AG20443 (cell line): Measurements from ENCODE around the gene FRMPD2.
A peak's percentile ranks its signal among the peaks of the same experiment; 100 is the strongest.
"Not testable (repeated sequence)": the region's sequence is repeated elsewhere in the genome, so short reads cannot be mapped to it uniquely, and the experiment has no call there.

Source experiments
- DNase-seq: peaks from one replicate; pipeline ENCODE4 v3.0.0; 2012; ENCODE audit warnings: low spot score, mixed read lengths

Gene FRMPD2

DNA sequence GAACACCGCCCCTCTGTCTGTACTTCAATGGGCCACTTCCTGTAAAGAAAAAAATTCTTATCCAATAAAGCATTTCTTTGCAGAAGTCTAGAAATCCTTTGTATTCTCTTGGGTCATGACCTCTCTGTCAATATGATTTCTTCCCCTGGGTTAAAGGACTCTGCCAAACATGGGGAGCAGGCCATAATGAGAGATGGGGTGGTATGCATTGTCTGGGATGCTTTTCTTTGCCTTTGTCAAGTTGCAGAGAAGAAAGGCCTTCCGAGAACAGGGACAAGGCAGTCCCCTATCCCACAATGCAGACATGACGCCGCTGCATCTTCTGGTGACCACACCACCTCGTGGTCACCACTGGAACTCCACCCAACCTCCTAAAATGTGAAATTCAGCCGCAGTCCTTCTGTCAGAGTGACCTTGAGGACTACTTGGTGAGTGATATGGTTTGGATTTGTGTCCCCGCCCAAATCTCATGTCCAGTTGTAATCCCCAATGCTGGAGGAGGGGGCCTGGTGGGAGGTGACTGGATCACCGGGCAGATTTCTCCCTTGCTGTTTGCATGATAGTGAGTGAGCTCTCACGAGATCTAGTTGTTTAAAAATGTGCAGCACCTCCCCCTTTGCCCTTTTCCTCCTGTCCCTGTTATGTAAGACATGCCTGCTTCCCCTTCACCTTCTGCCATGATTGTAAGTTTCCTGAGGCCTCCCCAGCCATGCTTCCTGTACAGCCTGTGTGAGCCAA lies 15.2 kb upstream of the FRMPD2 start:
- DNase-seq = peak; percentile 75

DNA sequence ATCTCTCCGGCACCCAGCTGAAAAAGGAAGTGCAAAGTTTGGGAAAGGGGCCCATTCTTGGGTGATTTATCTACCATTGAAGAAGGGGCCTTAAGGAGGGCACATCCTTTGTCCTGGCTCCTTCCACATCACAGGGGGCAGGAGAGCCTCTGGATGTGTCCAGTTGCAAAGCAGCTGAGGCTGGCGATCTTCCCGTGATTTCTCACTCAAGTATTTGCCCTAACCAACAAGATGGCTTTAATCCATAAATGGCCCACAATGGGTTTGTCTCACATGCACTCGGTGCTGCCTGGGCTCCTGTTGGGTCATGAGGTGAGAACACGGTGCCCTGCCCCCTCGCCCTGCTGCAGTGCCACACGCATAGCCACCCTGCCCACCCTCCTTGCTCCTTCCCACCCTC lies 14.2 kb upstream of the FRMPD2 start:
- DNase-seq = no peak

DNA sequence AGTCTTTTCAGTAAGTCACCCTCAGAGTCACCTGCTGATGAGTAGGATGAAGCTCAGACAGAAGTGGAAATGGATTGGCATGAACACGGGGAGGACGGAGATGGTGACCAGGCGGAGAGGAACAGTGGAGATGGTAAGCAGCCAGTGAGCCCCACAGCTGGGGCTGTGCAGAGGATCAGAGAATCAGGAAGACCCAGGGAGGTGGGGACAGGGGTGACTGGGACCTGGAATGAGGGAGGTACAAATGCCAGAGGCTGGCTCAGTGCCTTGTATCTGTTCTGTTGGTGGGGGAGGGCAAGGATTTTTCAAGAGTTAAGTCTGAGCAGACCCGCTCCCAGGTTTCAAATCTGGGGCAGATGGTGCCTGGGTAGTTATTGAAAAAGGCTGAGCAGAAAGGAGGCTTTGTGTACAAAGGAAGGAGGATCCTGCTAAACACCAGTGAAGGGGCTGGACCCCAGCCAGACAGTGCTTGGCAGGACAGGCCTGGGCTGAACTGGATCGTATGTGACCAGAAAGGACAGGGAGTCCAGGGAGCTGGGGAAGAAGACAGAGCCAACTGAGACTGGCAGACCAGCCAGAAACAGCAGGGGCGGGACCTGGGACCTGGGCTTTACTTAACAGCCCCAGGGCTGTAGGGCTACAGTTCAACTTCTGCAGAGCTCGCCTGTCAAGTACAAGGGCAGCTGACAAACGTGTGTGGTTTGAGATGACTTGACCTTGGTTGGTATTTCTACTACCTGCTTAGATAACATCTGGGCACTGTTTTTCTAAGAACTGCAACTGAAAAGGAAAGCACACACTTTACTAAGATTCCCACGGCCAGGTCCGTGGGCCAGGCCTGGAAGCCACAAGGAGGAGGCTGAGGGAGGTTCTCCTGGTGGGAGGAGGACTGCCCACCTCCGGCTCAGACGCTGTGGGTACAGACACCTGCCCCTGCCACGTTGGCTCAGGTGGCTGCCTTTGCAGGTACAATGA lies 13.2 kb upstream of the FRMPD2 start:
- no peak for DNase-seq

DNA sequence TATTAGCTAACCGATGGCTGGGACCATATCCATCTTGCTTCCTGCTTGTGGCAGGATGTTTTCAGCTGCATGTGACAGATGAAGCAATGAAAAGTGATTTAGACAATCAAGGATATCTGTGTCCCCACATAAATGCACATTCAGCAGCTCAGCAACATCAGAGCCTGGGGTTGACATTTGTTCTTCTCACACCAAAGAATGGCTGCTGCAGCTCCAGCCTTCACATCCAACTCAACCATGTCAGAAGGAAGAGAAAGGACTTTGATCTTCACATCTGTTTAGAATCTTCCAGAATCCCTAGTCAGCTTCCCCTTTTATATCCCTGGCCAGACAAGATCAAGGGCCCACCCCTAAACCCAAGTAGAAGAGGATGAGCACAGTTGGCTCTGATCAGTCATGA lies 11.9 kb upstream of the FRMPD2 start:
- DNase-seq = no peak

DNA sequence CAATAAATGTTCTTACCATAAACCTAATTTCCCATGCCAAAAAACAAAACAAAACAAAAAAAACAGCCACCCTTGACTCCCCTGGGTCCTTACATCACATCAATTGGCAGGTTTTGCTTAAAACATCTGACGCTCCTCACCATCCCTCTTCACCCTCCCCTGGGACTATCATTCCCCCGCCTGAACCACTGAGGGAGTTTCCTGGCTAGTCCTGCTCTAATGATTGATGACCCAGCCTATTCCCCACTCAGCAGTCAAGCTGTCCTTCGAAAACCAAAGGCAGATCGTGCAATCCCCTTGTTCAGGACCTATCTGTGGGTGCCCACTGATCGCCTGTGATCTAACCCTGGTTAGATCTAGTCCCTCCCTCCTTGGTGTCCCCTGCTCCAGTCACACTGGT lies 11.2 kb upstream of the FRMPD2 start:
- DNase-seq = no peak

DNA sequence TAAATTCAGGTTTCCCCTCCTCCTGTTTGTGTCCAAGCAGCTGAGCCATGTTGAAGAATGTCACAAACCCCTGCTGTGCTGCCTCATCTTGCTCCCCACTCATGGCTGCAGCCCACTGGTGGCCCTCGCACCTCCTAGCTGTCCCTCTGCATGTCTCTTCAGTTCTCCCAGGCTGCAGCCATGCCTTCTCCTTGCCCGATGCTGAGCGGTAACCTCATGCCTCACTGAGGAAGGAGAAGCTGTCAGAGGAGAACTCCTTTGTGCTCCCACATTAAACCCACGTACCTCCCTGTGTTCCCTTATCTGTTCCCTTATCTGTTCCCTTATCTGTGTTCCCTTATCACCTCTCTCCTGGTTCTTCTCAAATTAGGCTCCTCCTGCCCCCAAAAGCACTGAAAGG lies 10.3 kb upstream of the FRMPD2 start:
- DNase-seq = no peak

DNA sequence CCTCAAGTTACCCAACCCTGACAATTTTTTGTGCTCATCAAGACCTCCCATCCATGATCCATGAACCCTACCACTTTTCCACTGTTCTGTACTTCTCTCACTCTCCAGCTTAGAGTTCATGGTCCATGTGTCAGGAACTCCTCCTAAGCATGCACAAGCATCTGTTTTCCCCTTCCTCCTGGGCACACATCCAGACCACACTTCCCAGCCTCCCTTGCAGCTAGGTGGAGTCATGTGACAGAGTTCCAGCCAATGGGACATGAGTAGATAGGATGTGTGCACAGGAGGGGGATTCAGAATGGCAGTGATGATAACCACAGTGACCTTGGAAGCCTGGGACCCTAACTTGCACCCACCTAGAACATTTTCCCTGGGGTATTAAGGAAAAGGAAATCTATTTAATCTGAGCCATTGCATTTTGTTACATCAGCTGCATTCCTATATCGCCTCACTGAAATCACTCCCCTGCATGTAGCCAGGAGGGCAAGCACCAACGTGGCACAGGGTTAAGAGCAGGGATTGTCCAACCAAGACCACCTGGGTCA lies 9.6 kb upstream of the FRMPD2 start:
- no peak for DNase-seq

DNA sequence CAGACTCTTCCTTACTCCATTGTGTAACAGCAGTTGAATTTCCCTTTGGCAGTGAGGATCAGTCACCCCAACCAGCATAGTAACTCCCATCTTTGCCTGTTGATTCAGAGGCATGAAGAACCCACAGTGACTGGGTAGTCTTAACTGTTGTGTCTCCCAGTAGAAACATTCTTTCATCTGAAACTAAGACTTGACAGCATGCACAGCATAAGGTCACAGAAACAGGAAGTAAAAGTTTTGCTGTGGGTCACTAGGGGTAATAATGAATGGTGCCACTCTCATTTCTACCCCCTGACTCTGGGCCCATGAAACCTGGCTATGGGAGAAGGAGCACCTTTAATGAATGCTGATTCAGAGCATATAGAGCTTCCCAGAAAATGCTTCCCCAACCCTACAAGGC lies 8.3 kb upstream of the FRMPD2 start:
- no peak for DNase-seq

DNA sequence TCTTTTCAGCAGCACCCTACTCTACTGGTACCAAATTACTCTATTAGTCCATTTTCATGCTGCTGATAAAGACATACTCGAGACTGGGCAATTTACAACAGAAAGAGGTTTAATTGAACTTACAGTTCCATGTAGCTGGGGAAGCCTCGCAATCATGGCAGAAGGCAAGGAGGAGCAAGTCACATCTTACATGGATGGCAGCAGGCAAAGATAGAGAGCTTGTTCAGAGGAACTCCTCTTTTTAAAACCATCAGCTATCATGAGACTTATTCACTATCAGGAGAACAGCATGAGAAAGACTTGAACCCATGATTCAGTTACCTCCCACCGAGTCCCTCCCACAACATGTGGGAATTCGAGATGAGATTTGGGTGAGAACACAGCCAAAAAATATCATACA lies 7.2 kb upstream of the FRMPD2 start:
- not testable (repeated sequence) for DNase-seq

DNA sequence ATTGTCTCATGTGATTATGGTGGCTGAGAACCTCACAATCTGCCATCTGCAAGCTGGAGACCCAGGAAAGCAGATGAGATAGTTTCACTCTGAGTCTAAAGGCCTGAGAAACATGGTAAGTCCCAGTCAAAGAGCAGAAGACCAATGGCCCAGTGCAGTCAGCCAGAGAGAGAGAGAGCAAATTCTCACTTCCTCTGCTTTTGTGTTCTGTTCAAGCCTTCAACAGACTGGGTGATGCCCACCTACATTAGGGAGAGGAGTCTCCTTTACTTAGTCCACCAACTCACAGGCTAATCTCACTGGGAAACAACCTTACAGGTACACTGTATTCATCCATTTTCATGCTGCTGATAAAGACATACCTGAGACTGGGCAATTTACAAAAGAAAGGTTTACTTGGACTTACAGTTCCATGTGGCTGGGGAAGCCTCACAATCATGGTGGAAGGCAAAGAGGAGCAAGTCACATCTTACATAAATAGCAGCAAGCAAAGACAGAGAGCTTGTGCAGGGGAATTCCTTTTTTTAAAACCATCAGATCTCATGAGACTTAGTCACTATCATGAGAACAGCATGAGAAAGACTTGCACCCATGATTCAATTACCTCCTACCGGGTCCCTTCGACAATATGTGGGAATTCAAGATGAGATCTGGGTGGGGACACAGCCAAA lies 4.7 kb upstream of the FRMPD2 start:
- DNase-seq = no peak

DNA sequence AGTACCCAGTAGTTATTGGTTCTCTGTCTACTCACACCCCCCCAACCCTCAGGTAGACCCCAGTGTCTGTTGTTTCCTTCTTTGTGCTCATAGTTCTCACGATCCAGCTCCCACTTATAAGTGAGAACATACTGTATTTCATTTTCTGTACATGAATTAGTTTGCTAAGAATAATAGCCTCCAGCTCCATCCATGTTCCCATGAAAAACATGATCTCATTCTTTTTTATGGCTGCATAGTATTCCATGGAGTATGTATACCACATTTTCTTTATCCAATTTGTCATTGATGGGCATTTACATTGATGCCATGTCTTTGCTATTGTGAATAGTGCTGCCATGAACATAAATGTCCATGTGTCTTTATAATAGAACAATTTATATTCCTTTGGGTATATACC lies 2.6 kb upstream of the FRMPD2 start:
- no peak for DNase-seq

DNA sequence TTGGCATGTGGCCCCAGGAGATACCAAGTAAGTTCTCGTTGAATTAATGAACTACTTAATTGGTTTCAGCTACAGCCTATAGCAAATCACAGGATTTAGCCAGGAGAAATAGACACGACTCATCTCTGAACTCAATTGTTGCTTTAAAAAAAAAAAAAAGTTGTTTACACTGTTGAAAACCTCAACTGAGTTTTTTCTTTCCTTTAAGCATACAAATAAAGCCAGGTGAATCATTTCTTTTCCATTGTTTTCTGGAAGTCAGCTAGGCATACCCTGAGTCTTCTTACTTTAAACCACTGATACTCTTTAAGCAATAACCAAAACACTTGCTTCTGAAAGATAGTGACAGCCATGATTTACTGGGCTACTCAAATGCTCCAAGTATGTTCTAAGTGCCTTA lies 755 bp downstream of the FRMPD2 start:
- no peak for DNase-seq

DNA sequence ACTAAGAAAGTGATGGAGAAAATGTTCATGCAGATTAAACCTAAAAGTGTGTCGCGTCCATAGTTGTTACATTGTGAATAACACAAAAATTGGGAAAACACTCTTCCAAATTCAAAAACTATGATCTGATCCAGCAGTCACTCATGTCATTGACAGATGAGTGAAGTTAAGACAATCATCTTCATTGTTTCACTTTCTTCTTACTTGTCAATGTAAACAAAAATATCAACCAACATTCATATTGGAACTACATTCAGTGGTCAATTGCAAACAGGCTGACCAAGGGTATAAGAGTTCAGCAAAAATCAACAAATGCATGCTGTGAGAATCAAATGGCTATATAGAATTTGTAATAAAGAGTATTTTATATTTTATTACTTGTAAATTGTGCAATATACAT lies 1.8 kb downstream of the FRMPD2 start:
- no peak for DNase-seq

DNA sequence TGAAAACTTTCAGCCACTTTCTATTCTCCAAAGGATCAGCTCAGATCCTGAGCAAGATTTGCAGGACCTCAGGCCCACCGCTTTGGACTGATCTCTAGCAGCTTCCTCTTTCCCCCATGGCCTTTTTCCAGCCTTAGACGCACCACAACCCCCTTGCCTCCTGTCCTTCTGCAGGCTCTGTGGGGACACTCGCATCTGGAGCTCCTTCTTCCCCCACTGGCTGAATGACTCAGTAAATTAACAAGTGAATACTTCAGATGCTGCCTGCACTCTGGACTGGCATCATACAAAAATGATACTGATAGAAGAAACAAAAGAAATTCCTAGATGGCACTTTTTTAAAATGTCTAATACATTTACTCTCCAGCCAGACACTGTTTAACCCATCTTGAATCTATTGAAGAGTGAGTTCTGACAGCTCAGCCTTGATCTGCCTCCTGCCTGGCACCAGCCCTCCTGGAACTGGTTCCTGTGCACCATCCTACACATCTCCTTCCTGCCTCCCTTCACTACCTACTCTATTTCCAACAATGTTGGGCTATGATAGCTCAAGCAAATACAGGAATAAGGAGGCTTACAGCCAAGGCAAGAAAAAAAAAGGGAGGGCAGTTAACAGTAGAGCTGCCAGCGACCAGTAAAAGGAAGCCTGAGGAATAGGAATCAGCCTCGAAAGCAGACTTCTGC lies 3.3 kb downstream of the FRMPD2 start:
- DNase-seq = peak; percentile 10

DNA sequence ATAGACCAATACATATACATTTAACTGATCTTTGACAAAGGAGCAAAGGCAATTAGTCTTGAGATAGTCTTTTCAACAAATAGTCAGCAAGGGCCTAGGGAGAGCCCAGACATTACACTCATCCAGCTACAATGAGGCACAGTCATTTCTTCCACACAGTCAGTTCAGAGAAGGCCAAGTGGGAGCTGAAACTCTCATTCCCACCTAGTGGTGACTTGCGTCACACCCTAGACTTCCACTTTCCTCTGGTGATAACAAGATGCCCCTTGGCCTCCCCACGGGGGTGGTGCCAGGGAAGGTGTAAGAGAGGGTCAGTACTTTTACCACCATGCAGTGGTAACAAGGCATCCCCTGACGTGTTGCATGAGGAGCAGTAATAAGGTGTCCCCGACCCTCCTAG lies 8.0 kb downstream of the FRMPD2 start:
- DNase-seq = no peak

DNA sequence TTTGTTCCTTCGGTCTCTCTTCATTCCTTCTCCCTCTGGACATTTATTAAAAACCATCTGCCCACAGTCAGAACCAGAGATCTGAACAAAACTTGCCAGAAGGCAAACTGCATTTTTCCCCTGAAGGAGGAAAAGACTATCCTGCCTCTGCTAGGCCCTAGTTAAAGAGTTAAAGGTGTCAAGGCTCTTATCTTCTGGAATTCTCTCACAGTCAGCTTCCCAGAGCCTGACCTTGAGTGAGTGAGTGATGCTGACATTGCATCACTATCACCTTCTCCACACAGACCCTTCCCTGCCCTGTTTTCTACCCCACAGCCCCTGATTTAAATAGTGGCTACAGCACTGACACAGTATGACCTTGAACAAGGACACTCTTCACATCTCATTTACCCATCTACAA lies 16.4 kb downstream of the FRMPD2 start:
- no peak for DNase-seq

DNA sequence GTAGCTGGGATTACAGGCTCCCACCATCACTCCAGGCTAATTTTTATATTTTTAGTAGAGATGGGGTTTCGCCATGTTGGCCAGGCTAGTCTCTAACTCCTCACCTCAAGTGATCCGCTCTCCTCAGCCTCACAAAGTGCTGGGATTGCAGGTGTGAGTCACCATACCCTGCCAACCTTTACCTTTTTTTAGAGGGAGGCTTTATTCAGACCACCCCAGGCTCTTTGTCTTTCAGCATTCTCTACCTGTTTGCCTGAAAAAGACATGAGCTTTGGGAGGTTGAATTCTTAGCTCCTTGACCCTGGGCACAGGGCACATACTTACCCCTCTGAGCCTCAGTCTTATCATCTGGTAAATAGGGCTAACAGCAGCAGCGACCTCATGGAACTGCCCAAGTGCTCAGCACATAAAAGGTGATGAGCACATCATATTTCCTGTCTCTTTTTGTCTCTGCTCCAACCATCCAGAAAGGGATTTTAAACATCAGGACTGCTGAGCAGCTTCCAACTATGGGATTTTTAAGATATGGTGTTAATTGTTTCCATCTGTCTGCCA lies 17.0 kb downstream of the FRMPD2 start:
- no peak for DNase-seq

DNA sequence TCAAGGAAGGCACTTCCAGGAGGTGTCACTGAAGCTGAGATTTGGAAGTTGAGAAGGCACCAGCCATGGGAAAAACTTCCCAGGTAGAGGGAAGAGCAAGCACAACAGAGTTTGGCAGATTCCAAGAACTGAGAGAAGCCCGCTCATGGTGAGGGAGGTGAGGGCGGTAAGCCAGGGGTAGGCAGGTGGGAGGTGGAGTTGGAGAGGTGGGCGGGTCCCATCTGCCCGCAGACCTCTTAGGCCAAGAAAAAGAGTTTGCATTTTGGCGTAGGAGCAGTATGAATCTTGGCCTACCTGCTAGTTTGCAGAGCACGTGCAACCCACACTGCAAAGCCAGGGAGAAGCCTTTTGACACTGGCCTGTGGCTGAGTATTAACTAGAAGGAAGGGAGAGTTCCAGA lies 18.8 kb downstream of the FRMPD2 start:
- no peak for DNase-seq

DNA sequence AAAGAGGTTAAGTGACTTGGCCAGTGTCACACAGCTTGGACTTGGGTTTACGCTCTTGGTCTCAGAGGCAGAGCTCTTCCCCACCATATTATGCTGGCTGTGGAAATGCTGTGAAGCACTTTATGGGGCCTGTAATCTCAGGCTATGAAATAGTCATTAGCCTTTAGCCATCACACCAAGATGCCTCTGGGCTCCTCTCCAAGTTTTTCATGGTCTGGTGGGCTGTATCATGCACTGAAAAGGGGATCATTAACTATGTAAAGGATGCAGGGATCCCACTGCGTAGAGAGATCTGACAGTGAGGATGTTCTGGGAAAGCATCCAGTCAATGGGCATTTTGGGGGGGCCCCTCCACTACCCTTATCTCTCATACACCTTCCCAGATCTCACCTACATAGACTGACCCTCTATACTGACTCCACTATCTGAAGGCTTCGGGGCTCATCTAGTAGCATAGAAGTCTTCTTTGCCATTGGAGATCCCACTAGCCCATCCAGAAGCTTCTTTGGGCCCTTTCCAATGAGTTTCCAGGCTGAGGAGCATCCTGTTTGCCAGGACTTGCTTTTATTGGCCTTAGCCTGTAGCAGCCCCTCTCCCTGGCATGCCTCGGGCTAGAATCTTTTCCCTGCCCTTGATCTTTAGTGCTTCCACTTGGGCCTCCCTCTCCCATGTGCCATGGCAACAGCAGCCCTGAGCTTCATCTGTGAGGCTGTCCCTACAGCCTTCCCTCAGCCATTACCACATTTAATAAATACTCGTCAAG lies 19.6 kb downstream of the FRMPD2 start:
- no peak for DNase-seq

DNA sequence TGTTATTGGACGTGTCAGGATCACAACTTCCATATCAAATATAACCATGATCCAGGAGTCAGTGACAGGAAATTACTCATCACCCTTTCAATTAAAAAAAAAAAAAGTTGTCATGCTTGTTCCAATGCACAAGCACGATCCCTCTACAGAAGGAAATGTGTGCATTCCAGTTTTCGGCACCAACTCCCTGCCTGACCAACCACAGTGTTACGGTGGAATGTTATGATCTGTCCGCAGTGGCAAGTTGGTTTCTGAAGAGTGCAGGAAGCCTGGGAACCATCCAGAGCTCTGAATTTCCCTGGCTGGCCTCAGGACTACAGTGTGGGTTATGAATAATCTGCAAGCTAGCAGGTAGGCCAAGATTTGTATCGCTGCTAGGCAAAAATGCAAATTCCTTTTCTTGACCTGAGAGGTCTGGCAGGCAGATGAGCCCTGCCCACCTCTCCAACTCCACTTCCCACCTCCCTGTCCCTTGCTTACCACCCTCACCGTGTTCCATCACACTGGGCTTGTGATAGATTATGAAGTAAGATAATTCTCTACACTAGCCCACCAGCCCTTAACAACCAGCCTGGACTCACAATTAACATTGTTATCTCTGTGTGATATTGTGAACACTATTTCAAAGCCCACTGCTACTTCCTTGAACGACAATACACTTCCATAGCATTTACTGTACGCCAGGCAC lies 20.4 kb downstream of the FRMPD2 start:
- DNase-seq = peak; percentile 57
